K562 (cell line): ENCODE results near the gene DNAJC25. TPM values are rescaled to one million over a fixed set of nuclear protein-coding genes. Genes with fewer than 3 reads are reported as not detected.

Source experiments
- ATAC-seq: fragments of 200-7000 bp; cut with Tn5 transposase; 3 replicates; pipeline ENCODE4 v1.9.1; 2020; ENCODE audit warnings: moderate library complexity
- BruUV-seq: library from RNA; stranded (reverse); fragments of 400-500 nt; replicated peaks from 2 replicates; lab custom pipeline; 2021; lab: Mats Ljungman, UMichigan
- CTCF ChIA-PET: fragments of 300-600 bp; formaldehyde crosslinking; extraction: SDS; loops from one replicate; lab custom pipeline; 2021; ENCODE audit warnings: low intra/inter-chr PET ratio; lab: Yijun Ruan, JAX
- POLR2A ChIA-PET: fragments of 300-600, 350-650 bp; sonication (Branson Sonifier 250); formaldehyde crosslinking; extraction: SDS; loops from one replicate; lab custom pipeline; 2021; ENCODE audit warnings: antibody characterized with exemption, inconsistent platforms; lab: Yijun Ruan, JAX
- DNase-seq, 4 experiments: peaks; one replicate each; pipeline versions ENCODE4 v3.0.0 to v3.0.0-alpha.2; 2011 to 2018; ENCODE audit warnings: low spot score in 3 of 4, mixed read lengths in 3 of 4; ENCODE audit errors: extremely low read depth in 1 of 4
- FAIRE-seq: peaks from 2 replicates; lab custom pipeline; 2011; peaks lifted over from hg19 to GRCh38; lab: Jason Lieb, UNC
- H2AFZ ChIP-seq: 2 replicates; pipeline ENCODE4 v1.6.0; 2011; ENCODE audit warnings: low read depth, low read length, control low read depth, inconsistent platforms
- H3K27ac ChIP-seq: fragments of 200-600 bp; 3 replicates; pipeline ENCODE4 v1.8.0; 2011; ENCODE audit warnings: low read depth, mild to moderate bottlenecking, control low read depth, inconsistent platforms, low read length, moderate library complexity, mixed read lengths; ENCODE audit errors: extremely low read depth
- H3K27me3 ChIP-seq, 2 experiments: fragments of 300-600 bp in 1 of 2; 2 replicates in 1 of 2; 3 replicates in 1 of 2; pipeline versions ENCODE4 v1.6.0 to v1.8.0; 2011; ENCODE audit warnings: inconsistent platforms in 2 of 2, low read length in 2 of 2, mild to moderate bottlenecking in 1 of 2, mixed read lengths in 1 of 2, moderate library complexity in 1 of 2; ENCODE audit not compliant: control insufficient read depth in 2 of 2, insufficient read depth in 2 of 2
- H3K36me3 ChIP-seq: fragments of 300-600 bp; 3 replicates; pipeline ENCODE4 v1.8.0; 2011; ENCODE audit warnings: mild to moderate bottlenecking, low read length, inconsistent platforms; ENCODE audit not compliant: control insufficient read depth, insufficient read depth
- H3K4me1 ChIP-seq, 2 experiments: fragments of 200-600 bp in 1 of 2; replicated peaks in 1 of 2; 2 replicates in 1 of 2; 3 replicates in 1 of 2; pipeline versions ENCODE4 v1.5.1 to v1.8.0; 2011; ENCODE audit warnings: inconsistent platforms in 2 of 2, low read length in 2 of 2, mild to moderate bottlenecking in 1 of 2, mixed read lengths in 1 of 2, moderate library complexity in 1 of 2; ENCODE audit not compliant: control insufficient read depth in 2 of 2, insufficient read depth in 2 of 2
- H3K4me2 ChIP-seq: 2 replicates; pipeline ENCODE4 v1.6.1; 2011; ENCODE audit warnings: low read length, control low read depth, inconsistent platforms, mixed read lengths; ENCODE audit not compliant: insufficient read depth
- H3K4me3 ChIP-seq: fragments of 200-600 bp; sonication (generic), shearing (Covaris generic); 2 replicates; pipeline ENCODE4 v1.5.1; 2016; ENCODE audit warnings: control low read depth, inconsistent platforms
- H3K79me2 ChIP-seq: fragments of 200-600 bp; 3 replicates; pipeline ENCODE4 v1.8.0; 2011; ENCODE audit warnings: low read length, inconsistent platforms; ENCODE audit not compliant: control insufficient read depth, insufficient read depth
- H3K9ac ChIP-seq, 2 experiments: 2 replicates each; pipeline versions ENCODE4 v1.6.0 to v1.6.1; 2011; ENCODE audit warnings: low read depth in 2 of 2, low read length in 2 of 2, control low read depth in 1 of 2, inconsistent platforms in 1 of 2, mild to moderate bottlenecking in 1 of 2, mixed read lengths in 1 of 2; ENCODE audit not compliant: insufficient read depth in 1 of 2
- H3K9me1 ChIP-seq: one replicate; pipeline ENCODE4 v1.6.0; 2011; ENCODE audit warnings: inconsistent platforms, mild to moderate bottlenecking, low read length, moderate library complexity; ENCODE audit not compliant: control insufficient read depth, insufficient read depth
- H3K9me3 ChIP-seq: replicated peaks from 2 replicates; pipeline ENCODE4 v1.5.1; 2011; ENCODE audit warnings: low read depth, low read length, inconsistent platforms; ENCODE audit not compliant: control insufficient read depth, insufficient read depth
- H4K20me1 ChIP-seq: replicated peaks from 2 replicates; pipeline ENCODE4 v1.6.1; 2011; ENCODE audit warnings: low read length, inconsistent platforms, mixed read lengths; ENCODE audit not compliant: control insufficient read depth, insufficient read depth
- WGBS: fragments of 100-300 bp; shearing (Covaris generic); methylation state at CpG from one replicate; pipeline ENCODE4 v1.1.6; 2016; ENCODE audit warnings: low coverage, mixed read lengths; ENCODE audit not compliant: insufficient coverage; ENCODE audit errors: missing lambda C conversion rate; 5-methylcytosine and 5-hydroxymethylcytosine counted together
- in situ Hi-C: fragments of 300-500 bp; cut with MboI; formaldehyde crosslinking; loops from 4 replicates; pipeline ENCODE4 v1.15.0; 2018; ENCODE audit warnings: inconsistent platforms, mixed read lengths
- intact Hi-C: fragments of 100-400 bp; cut with micrococcal nuclease; formaldehyde crosslinking; loops from 2 replicates; pipeline ENCODE4 v1.14.2; 2022
- polyA plus RNA-seq, 8 experiments: library from polyadenylated mRNA; depleted of rRNA in 4 of 8; stranded (reverse) in 5 of 8; unstranded in 3 of 8; fragments of >200 nt; fragmentation: Nextera tagmentation in 2 of 8; fragmentation: Illumina TruSeq in 1 of 8; extraction: Ambion mirVana in 2 of 8; extraction: Trizol in 1 of 8; gene quantifications; 2 replicates each; pipeline versions ENCODE4 v1.2.1 to v1.2.3, GENCODE V29; 2011 to 2014; ENCODE audit warnings: inconsistent platforms in 1 of 8, missing spikeins in 1 of 8
- total RNA-seq, 7 experiments: library from RNA; depleted of rRNA in 6 of 7; stranded (reverse); fragments of >200 nt in 6 of 7; fragmentation: Illumina TruSeq in 2 of 7; extraction: Trizol in 2 of 7; gene quantifications; 2 replicates each; pipeline versions ENCODE4 v1.2.1 to v1.2.3, GENCODE V29; 2011 to 2021; ENCODE audit warnings: low replicate concordance in 1 of 7
- TF ChIP-seq, protein P1 (sequence below): fragments of 450-650 bp; IDR thresholded peaks from 2 replicates; pipeline ENCODE4 v1.6.1; 2016; ENCODE audit warnings: mild to moderate bottlenecking

The DNAJC25 gene
- total and polyA plus RNA-seq, 9 of the 15 experiments (the other 6 are each of a cell fraction or from before 2014, with no cell fraction given): 3.7 to 11.2 (median 7.1) TPM

DNA sequence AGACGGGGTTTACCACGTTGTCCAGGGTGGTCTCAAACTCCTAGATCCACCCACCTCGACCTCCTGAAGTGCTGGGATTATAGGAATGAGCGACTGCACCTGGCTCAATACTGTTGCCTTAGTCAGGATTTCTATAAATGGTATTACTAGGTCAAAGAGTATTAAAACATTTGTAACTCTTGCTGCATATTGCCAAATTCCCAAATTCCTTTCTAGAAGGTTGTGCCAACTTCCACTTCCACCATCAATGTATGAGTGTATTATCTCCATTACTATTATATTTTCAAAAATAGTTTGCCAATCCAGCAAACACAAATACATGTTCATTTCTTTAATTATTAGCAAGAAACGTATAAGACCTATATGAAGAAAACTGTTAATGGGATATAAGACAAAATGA is 42.3 kb upstream of the DNAJC25 start:
- DNase-seq: no peak
- TF ChIP-seq, protein P1, sequence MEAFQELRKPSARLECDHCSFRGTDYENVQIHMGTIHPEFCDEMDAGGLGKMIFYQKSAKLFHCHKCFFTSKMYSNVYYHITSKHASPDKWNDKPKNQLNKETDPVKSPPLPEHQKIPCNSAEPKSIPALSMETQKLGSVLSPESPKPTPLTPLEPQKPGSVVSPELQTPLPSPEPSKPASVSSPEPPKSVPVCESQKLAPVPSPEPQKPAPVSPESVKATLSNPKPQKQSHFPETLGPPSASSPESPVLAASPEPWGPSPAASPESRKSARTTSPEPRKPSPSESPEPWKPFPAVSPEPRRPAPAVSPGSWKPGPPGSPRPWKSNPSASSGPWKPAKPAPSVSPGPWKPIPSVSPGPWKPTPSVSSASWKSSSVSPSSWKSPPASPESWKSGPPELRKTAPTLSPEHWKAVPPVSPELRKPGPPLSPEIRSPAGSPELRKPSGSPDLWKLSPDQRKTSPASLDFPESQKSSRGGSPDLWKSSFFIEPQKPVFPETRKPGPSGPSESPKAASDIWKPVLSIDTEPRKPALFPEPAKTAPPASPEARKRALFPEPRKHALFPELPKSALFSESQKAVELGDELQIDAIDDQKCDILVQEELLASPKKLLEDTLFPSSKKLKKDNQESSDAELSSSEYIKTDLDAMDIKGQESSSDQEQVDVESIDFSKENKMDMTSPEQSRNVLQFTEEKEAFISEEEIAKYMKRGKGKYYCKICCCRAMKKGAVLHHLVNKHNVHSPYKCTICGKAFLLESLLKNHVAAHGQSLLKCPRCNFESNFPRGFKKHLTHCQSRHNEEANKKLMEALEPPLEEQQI: no peak
- FAIRE-seq: no peak
- ChIA-PET CTCF (interaction anchor here (0.6 kb wide), 1 partner anchor 24 kb away, joined by 4 read pairs; no protein-coding TSS in a partner anchor), POLR2A (interaction anchor here (0.6 kb wide), 1 partner anchor 367 kb away, joined by 4 read pairs; no protein-coding TSS in a partner anchor)
- Histone ChIP-seq H3K27ac (no peak overlapping the region), H3K9me3 (no peaks in the 10 kb centered on the region), H3K9me1 (no peaks in the 10 kb centered on the region), H3K4me1 (no peaks in the 10 kb centered on the region), H3K4me3 (no peak overlapping the region), H4K20me1 (no peaks in the 10 kb centered on the region), H3K27me3 (peaks cover 0 to 5% of the 10 kb centered on the region in 2 experiments; a peak in 4 of 5 replicates), H3K9ac (no peak overlapping the region), H3K36me3 (no peaks in the 10 kb centered on the region), H2AFZ (no peak overlapping the region), H3K79me2 (no peaks in the 10 kb centered on the region), H3K4me2 (no peak overlapping the region)
- WGBS: 2% methylated on average over 5 of the region's 5 CpGs
- no TSS peak for BruUV-seq
- in situ Hi-C loops (no loop called here), intact Hi-C loops (no loop called here)
- ATAC-seq: no peak
